ENCODE data around the gene E2F3.

Gene E2F3

GRCh38 chr6:20401205-20402091 is at the start of gene E2F3 (continued):
- TF ChIP-seq, protein P1, sequence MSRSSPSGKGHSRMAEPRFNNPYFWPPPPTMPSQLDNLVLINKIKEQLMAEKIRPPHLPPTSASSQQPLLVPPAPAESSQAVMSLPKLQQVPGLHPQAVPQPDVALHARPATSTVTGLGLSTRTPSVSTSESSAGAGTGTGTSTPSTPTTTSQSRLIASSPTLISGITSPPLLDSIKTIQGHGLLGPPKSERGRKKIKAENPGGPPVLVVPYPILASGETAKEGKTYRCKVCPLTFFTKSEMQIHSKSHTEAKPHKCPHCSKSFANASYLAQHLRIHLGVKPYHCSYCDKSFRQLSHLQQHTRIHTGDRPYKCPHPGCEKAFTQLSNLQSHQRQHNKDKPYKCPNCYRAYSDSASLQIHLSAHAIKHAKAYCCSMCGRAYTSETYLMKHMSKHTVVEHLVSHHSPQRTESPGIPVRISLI (tag by site-specific recombination; IDR thresholded peaks at IDR 0.05): no peak
- TF ChIP-seq ZNF335 (tag by site-specific recombination; conservative IDR thresholded peaks at IDR 0.05): peak; percentile 95
- peak; percentile 61; the same call in 1 of the 2 replicates for TF ChIP-seq KLF7 (tag by site-specific recombination; IDR thresholded peaks at IDR 0.05; ENCODE audit: borderline replicate concordance)
- 0 out of 2 replicates have a peak, but pooled peaks have one; percentile 34 for TF ChIP-seq ZBTB21 (tag by site-specific recombination; IDR thresholded peaks at IDR 0.05)
- TF ChIP-seq SCRT2 (tag by site-specific recombination; IDR thresholded peaks at IDR 0.05): no peak
- TF ChIP-seq, protein P2, sequence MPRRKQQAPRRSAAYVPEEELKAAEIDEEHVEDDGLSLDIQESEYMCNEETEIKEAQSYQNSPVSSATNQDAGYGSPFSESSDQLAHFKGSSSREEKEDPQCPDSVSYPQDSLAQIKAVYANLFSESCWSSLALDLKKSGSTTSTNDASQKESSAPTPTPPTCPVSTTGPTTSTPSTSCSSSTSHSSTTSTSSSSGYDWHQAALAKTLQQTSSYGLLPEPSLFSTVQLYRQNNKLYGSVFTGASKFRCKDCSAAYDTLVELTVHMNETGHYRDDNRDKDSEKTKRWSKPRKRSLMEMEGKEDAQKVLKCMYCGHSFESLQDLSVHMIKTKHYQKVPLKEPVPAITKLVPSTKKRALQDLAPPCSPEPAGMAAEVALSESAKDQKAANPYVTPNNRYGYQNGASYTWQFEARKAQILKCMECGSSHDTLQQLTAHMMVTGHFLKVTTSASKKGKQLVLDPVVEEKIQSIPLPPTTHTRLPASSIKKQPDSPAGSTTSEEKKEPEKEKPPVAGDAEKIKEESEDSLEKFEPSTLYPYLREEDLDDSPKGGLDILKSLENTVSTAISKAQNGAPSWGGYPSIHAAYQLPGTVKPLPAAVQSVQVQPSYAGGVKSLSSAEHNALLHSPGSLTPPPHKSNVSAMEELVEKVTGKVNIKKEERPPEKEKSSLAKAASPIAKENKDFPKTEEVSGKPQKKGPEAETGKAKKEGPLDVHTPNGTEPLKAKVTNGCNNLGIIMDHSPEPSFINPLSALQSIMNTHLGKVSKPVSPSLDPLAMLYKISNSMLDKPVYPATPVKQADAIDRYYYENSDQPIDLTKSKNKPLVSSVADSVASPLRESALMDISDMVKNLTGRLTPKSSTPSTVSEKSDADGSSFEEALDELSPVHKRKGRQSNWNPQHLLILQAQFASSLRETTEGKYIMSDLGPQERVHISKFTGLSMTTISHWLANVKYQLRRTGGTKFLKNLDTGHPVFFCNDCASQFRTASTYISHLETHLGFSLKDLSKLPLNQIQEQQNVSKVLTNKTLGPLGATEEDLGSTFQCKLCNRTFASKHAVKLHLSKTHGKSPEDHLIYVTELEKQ (tag by site-specific recombination; IDR thresholded peaks at IDR 0.05; ENCODE audit: borderline replicate concordance): 0 out of 2 replicates have a peak, but pooled peaks have one; percentile 20
- no peak for TF ChIP-seq OVOL3 (tag by site-specific recombination; IDR thresholded peaks at IDR 0.05)
- no peak for TF ChIP-seq ZNF792 (tag by site-specific recombination; IDR thresholded peaks at IDR 0.05)
- peak; percentile 85 for TF ChIP-seq YY1 (tag by site-specific recombination; IDR thresholded peaks at IDR 0.05)
- TF ChIP-seq KLF9 (tag by site-specific recombination; IDR thresholded peaks at IDR 0.05; ENCODE audit: low read depth): no peak
- TF ChIP-seq, protein P3, sequence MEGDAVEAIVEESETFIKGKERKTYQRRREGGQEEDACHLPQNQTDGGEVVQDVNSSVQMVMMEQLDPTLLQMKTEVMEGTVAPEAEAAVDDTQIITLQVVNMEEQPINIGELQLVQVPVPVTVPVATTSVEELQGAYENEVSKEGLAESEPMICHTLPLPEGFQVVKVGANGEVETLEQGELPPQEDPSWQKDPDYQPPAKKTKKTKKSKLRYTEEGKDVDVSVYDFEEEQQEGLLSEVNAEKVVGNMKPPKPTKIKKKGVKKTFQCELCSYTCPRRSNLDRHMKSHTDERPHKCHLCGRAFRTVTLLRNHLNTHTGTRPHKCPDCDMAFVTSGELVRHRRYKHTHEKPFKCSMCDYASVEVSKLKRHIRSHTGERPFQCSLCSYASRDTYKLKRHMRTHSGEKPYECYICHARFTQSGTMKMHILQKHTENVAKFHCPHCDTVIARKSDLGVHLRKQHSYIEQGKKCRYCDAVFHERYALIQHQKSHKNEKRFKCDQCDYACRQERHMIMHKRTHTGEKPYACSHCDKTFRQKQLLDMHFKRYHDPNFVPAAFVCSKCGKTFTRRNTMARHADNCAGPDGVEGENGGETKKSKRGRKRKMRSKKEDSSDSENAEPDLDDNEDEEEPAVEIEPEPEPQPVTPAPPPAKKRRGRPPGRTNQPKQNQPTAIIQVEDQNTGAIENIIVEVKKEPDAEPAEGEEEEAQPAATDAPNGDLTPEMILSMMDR (tag by site-specific recombination; IDR thresholded peaks at IDR 0.05): no peak
- TF ChIP-seq, protein P4, sequence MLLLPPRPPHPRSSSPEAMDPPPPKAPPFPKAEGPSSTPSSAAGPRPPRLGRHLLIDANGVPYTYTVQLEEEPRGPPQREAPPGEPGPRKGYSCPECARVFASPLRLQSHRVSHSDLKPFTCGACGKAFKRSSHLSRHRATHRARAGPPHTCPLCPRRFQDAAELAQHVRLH (tag by site-specific recombination; IDR thresholded peaks at IDR 0.05): no peak
- TF ChIP-seq, protein P5, sequence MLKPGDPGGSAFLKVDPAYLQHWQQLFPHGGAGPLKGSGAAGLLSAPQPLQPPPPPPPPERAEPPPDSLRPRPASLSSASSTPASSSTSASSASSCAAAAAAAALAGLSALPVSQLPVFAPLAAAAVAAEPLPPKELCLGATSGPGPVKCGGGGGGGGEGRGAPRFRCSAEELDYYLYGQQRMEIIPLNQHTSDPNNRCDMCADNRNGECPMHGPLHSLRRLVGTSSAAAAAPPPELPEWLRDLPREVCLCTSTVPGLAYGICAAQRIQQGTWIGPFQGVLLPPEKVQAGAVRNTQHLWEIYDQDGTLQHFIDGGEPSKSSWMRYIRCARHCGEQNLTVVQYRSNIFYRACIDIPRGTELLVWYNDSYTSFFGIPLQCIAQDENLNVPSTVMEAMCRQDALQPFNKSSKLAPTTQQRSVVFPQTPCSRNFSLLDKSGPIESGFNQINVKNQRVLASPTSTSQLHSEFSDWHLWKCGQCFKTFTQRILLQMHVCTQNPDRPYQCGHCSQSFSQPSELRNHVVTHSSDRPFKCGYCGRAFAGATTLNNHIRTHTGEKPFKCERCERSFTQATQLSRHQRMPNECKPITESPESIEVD (tag by site-specific recombination; IDR thresholded peaks at IDR 0.05): no peak
- TF ChIP-seq ZNF221 (tag by site-specific recombination; IDR thresholded peaks at IDR 0.05; ENCODE audit: borderline replicate concordance): no peak
- TF ChIP-seq ZNF843 (tag by site-specific recombination; IDR thresholded peaks at IDR 0.05): 0 out of 2 replicates have a peak, but pooled peaks have one; percentile 36
- TF ChIP-seq ZNF37A (tag by site-specific recombination; IDR thresholded peaks at IDR 0.05): no peak
- no peak for TF ChIP-seq ZNF112 (tag by site-specific recombination; IDR thresholded peaks at IDR 0.05)
- TF ChIP-seq ZSCAN30 (tag by site-specific recombination; IDR thresholded peaks at IDR 0.05): peak; percentile 96
- TF ChIP-seq, protein P6, sequence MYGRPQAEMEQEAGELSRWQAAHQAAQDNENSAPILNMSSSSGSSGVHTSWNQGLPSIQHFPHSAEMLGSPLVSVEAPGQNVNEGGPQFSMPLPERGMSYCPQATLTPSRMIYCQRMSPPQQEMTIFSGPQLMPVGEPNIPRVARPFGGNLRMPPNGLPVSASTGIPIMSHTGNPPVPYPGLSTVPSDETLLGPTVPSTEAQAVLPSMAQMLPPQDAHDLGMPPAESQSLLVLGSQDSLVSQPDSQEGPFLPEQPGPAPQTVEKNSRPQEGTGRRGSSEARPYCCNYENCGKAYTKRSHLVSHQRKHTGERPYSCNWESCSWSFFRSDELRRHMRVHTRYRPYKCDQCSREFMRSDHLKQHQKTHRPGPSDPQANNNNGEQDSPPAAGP (tag by site-specific recombination; IDR thresholded peaks at IDR 0.05): peak; percentile 79
- no peak for TF ChIP-seq BCL6B (tag by site-specific recombination; IDR thresholded peaks at IDR 0.05)
- TF ChIP-seq ZNF677 (tag by site-specific recombination; IDR thresholded peaks at IDR 0.05): no peak
- no peak for TF ChIP-seq ZNF626 (tag by site-specific recombination; IDR thresholded peaks at IDR 0.05)
- no peak for TF ChIP-seq ZNF776 (tag by site-specific recombination; IDR thresholded peaks at IDR 0.05; ENCODE audit: borderline replicate concordance)
- TF ChIP-seq ZNF23 (tag by site-specific recombination; IDR thresholded peaks at IDR 0.05; ENCODE audit: borderline replicate concordance): no peak
- no peak for TF ChIP-seq GFI1B (tag by site-specific recombination; IDR thresholded peaks at IDR 0.05)
- TF ChIP-seq ZFP37 (tag by site-specific recombination; IDR thresholded peaks at IDR 0.05): peak; percentile 18; the same call in 1 of the 2 replicates
